ENCODE results near the gene ALDH4A1. TPM values are rescaled to one million over a fixed set of nuclear protein-coding genes. Genes with fewer than 3 reads are reported as not detected.
"Not testable (repeated sequence)": the region's sequence is repeated elsewhere in the genome, so short reads cannot be mapped to it uniquely, and the experiment has no call there.

ALDH4A1 gene
- total and polyA plus RNA-seq, 4 experiments from 2014 or later, result 1.1 to 1.6 (median 1.5) TPM

DNA sequence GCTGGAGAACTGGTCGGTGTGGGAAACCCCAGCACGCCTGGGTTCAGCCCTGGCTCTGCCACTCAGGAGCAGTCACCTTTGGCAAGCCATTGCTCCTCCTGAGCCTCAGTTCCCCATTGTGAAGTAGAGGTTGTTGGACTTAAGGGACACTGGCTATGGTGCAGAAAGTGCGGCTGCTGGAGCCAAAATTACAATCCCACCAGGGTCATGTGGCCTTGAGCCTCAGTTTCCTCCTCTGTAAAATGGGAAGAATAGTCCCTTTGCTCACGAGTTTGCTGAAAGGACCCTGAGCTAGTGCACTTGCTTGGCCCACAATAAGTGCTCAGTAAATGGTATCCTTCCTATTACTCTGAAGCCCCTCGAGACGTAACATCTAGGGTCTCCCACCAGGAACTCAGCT is 28.3 kb downstream of the ALDH4A1 start:
- no peak overlapping the region for H3K4me3 ChIP-seq (ENCODE audit: low read length in 2 of 2)
- Mint-ChIP-seq H3K9me3 (no peaks in the 10 kb centered on the region), H3K4me3 (no peak overlapping the region), H3K27ac (no peak overlapping the region), H3K4me1 (no peaks in the 10 kb centered on the region), H3K27me3 (peaks cover 0 to 1% of the 10 kb centered on the region in 2 donors), H3K36me3 (no peaks in the 10 kb centered on the region)
- H3K4me1 ChIP-seq (ENCODE audit: insufficient read depth, low read length), result no peaks in the 10 kb centered on the region
- H3K36me3 ChIP-seq (ENCODE audit: insufficient read depth, low read length), result no peaks in the 10 kb centered on the region
- intact Hi-C loops (cut with micrococcal nuclease), result no loop called here
- ChIA-PET POLR2A (ENCODE audit: partially characterized antibody) (no interaction called here), CTCF (ENCODE audit: partially characterized antibody) (interaction anchor here (2.9 to 3.1 kb wide), 2 partner anchors 10 to 276 kb away, joined by 16 to 19 read pairs; no protein-coding TSS in a partner anchor)
- no peak overlapping the region for H3K27ac ChIP-seq (ENCODE audit: low read depth, low read length)
- no peak for DNase-seq
- no peaks in the 10 kb centered on the region for H3K27me3 ChIP-seq (ENCODE audit: insufficient read depth, low read length)
- no peaks in the 10 kb centered on the region for H3K9me3 ChIP-seq (ENCODE audit: control insufficient read depth in 1 of 2, low read length in 2 of 2)

DNA sequence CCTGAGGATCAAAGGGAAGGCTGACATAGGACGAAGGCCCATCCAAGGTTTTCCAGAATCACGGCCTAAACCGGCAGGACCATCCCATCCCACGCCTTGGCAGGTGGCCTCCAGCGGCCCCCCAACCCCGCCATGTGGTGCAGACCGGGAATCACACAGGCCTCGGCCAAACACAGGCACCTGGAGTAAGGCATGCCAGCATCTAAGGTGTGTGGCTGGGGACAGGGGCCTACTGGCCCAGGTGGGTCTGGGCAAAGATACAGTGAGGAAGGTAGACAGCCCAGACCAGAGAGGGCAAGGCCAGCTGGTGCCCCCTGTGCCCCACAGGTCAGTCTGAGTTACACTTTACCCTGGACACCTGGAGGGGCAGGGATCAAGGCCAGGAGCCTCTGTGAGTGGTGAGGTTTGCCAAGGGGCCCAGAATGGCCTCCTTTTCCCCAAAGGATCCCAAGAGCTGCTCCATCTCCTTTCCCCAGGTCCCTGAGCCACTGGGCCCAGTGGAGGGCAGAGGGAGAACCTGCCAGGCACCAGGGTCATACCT is 30.2 kb downstream of the ALDH4A1 start:
- CTCF ChIA-PET (ENCODE audit: partially characterized antibody), result no interaction called here
- intact Hi-C loops (cut with micrococcal nuclease), result no loop called here
- H3K36me3 Mint-ChIP-seq, result no peaks in the 10 kb centered on the region

DNA sequence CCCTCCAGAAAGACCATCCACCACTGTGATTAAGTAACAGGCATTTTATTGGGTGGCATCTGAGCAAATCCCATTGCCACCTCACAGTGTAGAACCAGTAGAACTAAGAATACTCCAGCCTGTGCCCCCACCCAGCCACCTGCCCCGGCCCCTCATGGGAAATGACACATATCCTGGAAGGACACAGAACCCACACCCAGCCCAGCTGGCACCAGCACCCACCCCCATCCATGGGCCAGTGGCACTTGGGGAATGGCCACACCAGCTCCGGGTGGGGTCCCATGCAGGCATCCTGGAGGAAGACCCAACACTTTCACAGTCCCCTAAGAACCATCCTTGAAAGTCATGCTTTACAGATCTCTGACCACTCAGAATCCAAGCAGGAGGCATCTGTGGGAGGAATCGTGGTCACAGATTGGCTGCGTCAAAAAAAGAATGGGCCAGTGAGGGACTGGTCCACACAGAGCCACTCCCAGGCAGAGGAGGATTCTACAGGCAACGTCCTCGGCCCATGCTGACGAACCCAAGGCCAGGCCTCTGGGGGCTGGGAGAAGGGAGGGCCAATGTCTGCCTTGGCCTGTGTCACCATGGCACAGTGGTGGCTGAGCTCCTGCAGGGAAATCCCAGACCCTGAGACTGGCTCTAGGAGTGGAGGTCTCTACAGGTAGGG is 30.8 kb downstream of the ALDH4A1 start:
- CTCF ChIA-PET (ENCODE audit: partially characterized antibody), result no interaction called here
- Histone ChIP-seq H3K36me3 (ENCODE audit: insufficient read depth, low read length) (no peaks in the 10 kb centered on the region), H3K4me3 (ENCODE audit: low read length in 2 of 2) (no peak overlapping the region), H3K27me3 (ENCODE audit: insufficient read depth, low read length) (no peaks in the 10 kb centered on the region), H3K9me3 (ENCODE audit: control insufficient read depth in 1 of 2, low read length in 2 of 2) (no peaks in the 10 kb centered on the region), H3K27ac (ENCODE audit: low read depth, low read length) (no peak overlapping the region), H3K4me1 (ENCODE audit: insufficient read depth, low read length) (no peaks in the 10 kb centered on the region)
- Mint-ChIP-seq H3K4me1 (no peaks in the 10 kb centered on the region), H3K9me3 (no peaks in the 10 kb centered on the region), H3K36me3 (no peaks in the 10 kb centered on the region), H3K27me3 (peaks cover 1 to 6% of the 10 kb centered on the region in 2 donors), H3K27ac (no peak overlapping the region), H3K4me3 (no peak overlapping the region)
- DNase-seq, result no peak
- intact Hi-C loops (cut with micrococcal nuclease), result no loop called here
- POLR2A ChIA-PET (ENCODE audit: partially characterized antibody), result no interaction called here

More for the DNA sequence above, 30.2 kb downstream of the ALDH4A1 start:
- H3K27me3 Mint-ChIP-seq, result peaks cover 1 to 2% of the 10 kb centered on the region in 2 donors
- no peak for DNase-seq
- H3K36me3 ChIP-seq (ENCODE audit: insufficient read depth, low read length), result no peaks in the 10 kb centered on the region
- no peaks in the 10 kb centered on the region for H3K4me1 ChIP-seq (ENCODE audit: insufficient read depth, low read length)
- POLR2A ChIA-PET (ENCODE audit: partially characterized antibody), result no interaction called here
- H3K9me3 Mint-ChIP-seq, result no peaks in the 10 kb centered on the region
- H3K27me3 ChIP-seq (ENCODE audit: insufficient read depth, low read length), result no peaks in the 10 kb centered on the region
- no peak overlapping the region for H3K27ac ChIP-seq (ENCODE audit: low read depth, low read length)
- no peak overlapping the region for H3K27ac Mint-ChIP-seq
- H3K4me3 Mint-ChIP-seq, result no peak overlapping the region
- no peak overlapping the region for H3K4me3 ChIP-seq (ENCODE audit: low read length in 2 of 2)
- H3K9me3 ChIP-seq (ENCODE audit: control insufficient read depth in 1 of 2, low read length in 2 of 2), result no peaks in the 10 kb centered on the region
- no peaks in the 10 kb centered on the region for H3K4me1 Mint-ChIP-seq

DNA sequence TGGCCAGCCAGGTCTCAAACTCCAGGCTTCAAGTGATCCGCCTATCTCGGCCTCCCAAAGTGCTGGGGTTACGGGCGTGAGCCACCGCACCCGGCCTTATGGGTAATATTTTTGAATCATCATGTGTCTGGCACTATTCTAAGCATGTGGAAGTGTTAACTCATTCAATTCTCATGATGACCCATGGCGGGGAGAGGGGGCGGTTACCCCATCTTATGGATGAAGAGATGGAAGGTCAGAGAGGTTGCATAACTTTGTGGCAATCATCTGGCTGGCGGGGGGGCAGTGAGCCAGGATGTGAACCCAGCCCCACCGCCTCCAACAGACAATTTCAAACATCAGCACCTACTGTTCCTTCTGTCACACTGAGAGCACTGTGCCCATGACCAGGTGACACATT is 31.4 kb downstream of the ALDH4A1 start:
- intact Hi-C loops (cut with micrococcal nuclease), result no loop called here
- Mint-ChIP-seq H3K4me3 (no peak overlapping the region), H3K9me3 (no peaks in the 10 kb centered on the region), H3K27me3 (peaks cover 1 to 6% of the 10 kb centered on the region in 2 donors), H3K4me1 (no peaks in the 10 kb centered on the region), H3K27ac (no peak overlapping the region), H3K36me3 (no peaks in the 10 kb centered on the region)
- H3K27ac ChIP-seq (ENCODE audit: low read depth, low read length), result no peak overlapping the region
- no peaks in the 10 kb centered on the region for H3K4me1 ChIP-seq (ENCODE audit: insufficient read depth, low read length)
- POLR2A ChIA-PET (ENCODE audit: partially characterized antibody), result no interaction called here
- H3K27me3 ChIP-seq (ENCODE audit: insufficient read depth, low read length), result no peaks in the 10 kb centered on the region
- no peak overlapping the region for H3K4me3 ChIP-seq (ENCODE audit: low read length in 2 of 2)
- CTCF ChIA-PET (ENCODE audit: partially characterized antibody), result no interaction called here
- no peak for DNase-seq
- H3K36me3 ChIP-seq (ENCODE audit: insufficient read depth, low read length), result no peaks in the 10 kb centered on the region
- no peaks in the 10 kb centered on the region for H3K9me3 ChIP-seq (ENCODE audit: control insufficient read depth in 1 of 2, low read length in 2 of 2)

DNA sequence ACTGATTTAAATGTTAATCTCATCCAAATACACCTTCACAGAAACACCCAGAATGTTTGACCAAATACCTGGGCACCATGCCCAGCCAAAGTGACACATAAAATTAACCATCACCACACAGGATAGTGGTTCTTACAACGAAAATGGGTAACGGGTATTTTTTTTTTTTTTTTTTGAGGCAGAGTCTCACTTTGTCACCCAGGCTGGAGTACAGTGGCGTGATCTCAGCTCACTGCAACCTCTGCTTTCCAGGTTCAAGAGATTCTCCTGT is 31.8 kb downstream of the ALDH4A1 start:
- H3K9me3 Mint-ChIP-seq; H3K27ac ChIP-seq (ENCODE audit: low read depth, low read length); H3K27ac Mint-ChIP-seq; DNase-seq; intact Hi-C loops (cut with micrococcal nuclease); CTCF ChIA-PET (ENCODE audit: partially characterized antibody); H3K36me3 ChIP-seq (ENCODE audit: insufficient read depth, low read length); H3K9me3 ChIP-seq (ENCODE audit: control insufficient read depth in 1 of 2, low read length in 2 of 2); H3K4me3 ChIP-seq (ENCODE audit: low read length in 2 of 2); H3K36me3 Mint-ChIP-seq; H3K27me3 Mint-ChIP-seq; H3K27me3 ChIP-seq (ENCODE audit: insufficient read depth, low read length); POLR2A ChIA-PET (ENCODE audit: partially characterized antibody); H3K4me1 Mint-ChIP-seq; H3K4me1 ChIP-seq (ENCODE audit: insufficient read depth, low read length); H3K4me3 Mint-ChIP-seq: not testable (repeated sequence)

GRCh38 chr1:18869847-18870594 is 32.3 kb downstream of the ALDH4A1 start:
- ChIA-PET POLR2A (ENCODE audit: partially characterized antibody) (no interaction called here), CTCF (ENCODE audit: partially characterized antibody) (no interaction called here)
- Histone ChIP-seq H3K4me3 (ENCODE audit: low read length in 2 of 2) (no peak overlapping the region), H3K36me3 (ENCODE audit: insufficient read depth, low read length) (no peaks in the 10 kb centered on the region), H3K4me1 (ENCODE audit: insufficient read depth, low read length) (no peaks in the 10 kb centered on the region), H3K9me3 (ENCODE audit: control insufficient read depth in 1 of 2, low read length in 2 of 2) (no peaks in the 10 kb centered on the region), H3K27me3 (ENCODE audit: insufficient read depth, low read length) (no peaks in the 10 kb centered on the region), H3K27ac (ENCODE audit: low read depth, low read length) (no peak overlapping the region)
- intact Hi-C loops (cut with micrococcal nuclease), result no loop called here
- H3K27me3 Mint-ChIP-seq, result peaks cover 1 to 8% of the 10 kb centered on the region in 2 donors
- DNase-seq, result no peak
- no peaks in the 10 kb centered on the region for H3K9me3 Mint-ChIP-seq
- no peaks in the 10 kb centered on the region for H3K4me1 Mint-ChIP-seq
- no peak overlapping the region for H3K27ac Mint-ChIP-seq
- no peak overlapping the region for H3K4me3 Mint-ChIP-seq
- H3K36me3 Mint-ChIP-seq, result no peaks in the 10 kb centered on the region

GRCh38 chr1:18868801-18869424 is 33.4 kb downstream of the ALDH4A1 start:
- ChIA-PET CTCF (ENCODE audit: partially characterized antibody) (no interaction called here), POLR2A (ENCODE audit: partially characterized antibody) (no interaction called here)
- Histone ChIP-seq H3K27ac (ENCODE audit: low read depth, low read length) (no peak overlapping the region), H3K36me3 (ENCODE audit: insufficient read depth, low read length) (no peaks in the 10 kb centered on the region), H3K27me3 (ENCODE audit: insufficient read depth, low read length) (no peaks in the 10 kb centered on the region), H3K4me3 (ENCODE audit: low read length in 2 of 2) (no peak overlapping the region), H3K4me1 (ENCODE audit: insufficient read depth, low read length) (no peaks in the 10 kb centered on the region), H3K9me3 (ENCODE audit: control insufficient read depth in 1 of 2, low read length in 2 of 2) (no peaks in the 10 kb centered on the region)
- Mint-ChIP-seq H3K9me3 (no peaks in the 10 kb centered on the region), H3K36me3 (no peaks in the 10 kb centered on the region), H3K27ac (peak overlapping the region in 1 of 7 donors; percentile 23), H3K4me3 (no peak overlapping the region), H3K4me1 (no peaks in the 10 kb centered on the region), H3K27me3 (peaks cover 1 to 8% of the 10 kb centered on the region in 2 donors)
- no peak for DNase-seq
- intact Hi-C loops (cut with micrococcal nuclease), result no loop called here

All from CD4-positive, alpha-beta memory T cell (primary cell).